Stimulated activated CD8-positive, alpha-beta memory T cell treated with anti-CD3 and anti-CD28 coated beads, Interleukin-12 subunit alpha, Interleukin-12 subunit beta, amount 100 ng/mL, for 24 hours (primary cell): ENCODE data around the gene ATXN7L1.

Experiments used
- DNase-seq: peaks from one replicate; pipeline ENCODE4 v3.0.0-alpha.2; 2020; ENCODE audit errors: extremely low read depth

The ATXN7L1 gene

GRCh38 chr7:105876091-105876963 is at the start of gene ATXN7L1:
Gene ATXN7L1, minus strand, starts transcription at chr7:105876599. Its CDS starts 41 bp downstream, at chr7:105876558.
- peak; percentile 77 for DNase-seq

- DNase-seq: no peak
These were observed 49.7 kb upstream of the ATXN7L1 start for GRCh38 chr7:105926131-105926530.

GRCh38 chr7:105924945-105925344 is 48.5 kb upstream of the ATXN7L1 start:
- DNase-seq: no peak

GRCh38 chr7:105920766-105921165 is 44.4 kb upstream of the ATXN7L1 start:
- DNase-seq: no peak

- no peak for DNase-seq
These were observed 41.3 kb upstream of the ATXN7L1 start for GRCh38 chr7:105917659-105918058.

- DNase-seq: no peak
These were observed 40.2 kb upstream of the ATXN7L1 start for GRCh38 chr7:105916603-105917002.

- DNase-seq: no peak
These were observed 37.5 kb upstream of the ATXN7L1 start for GRCh38 chr7:105913947-105914346.

GRCh38 chr7:105911961-105912575 is 35.7 kb upstream of the ATXN7L1 start:
- DNase-seq: no peak

GRCh38 chr7:105910172-105910571 is 33.8 kb upstream of the ATXN7L1 start:
- no peak for DNase-seq

GRCh38 chr7:105909742-105910141 is 33.3 kb upstream of the ATXN7L1 start:
- no peak for DNase-seq

- DNase-seq: no peak
These were observed 30.9 kb upstream of the ATXN7L1 start for GRCh38 chr7:105907129-105907846.

GRCh38 chr7:105906695-105907094 is 30.3 kb upstream of the ATXN7L1 start:
- no peak for DNase-seq

- DNase-seq: no peak
These were observed 29.6 kb upstream of the ATXN7L1 start for GRCh38 chr7:105905910-105906568.

- no peak for DNase-seq
These were observed 29.0 kb upstream of the ATXN7L1 start for GRCh38 chr7:105905209-105905909.

GRCh38 chr7:105904064-105904463 is 27.7 kb upstream of the ATXN7L1 start:
- DNase-seq: no peak

- no peak for DNase-seq
These were observed 26.0 kb upstream of the ATXN7L1 start for GRCh38 chr7:105902325-105902911.

- no peak for DNase-seq
These were observed 21.6 kb upstream of the ATXN7L1 start for GRCh38 chr7:105897999-105898398.

- no peak for DNase-seq
These were observed 20.1 kb upstream of the ATXN7L1 start for GRCh38 chr7:105896407-105896911.

- no peak for DNase-seq
These were observed 17.7 kb upstream of the ATXN7L1 start for GRCh38 chr7:105894131-105894530.

- DNase-seq: no peak
These were observed 16.0 kb upstream of the ATXN7L1 start for GRCh38 chr7:105892387-105892786.
